HEK293 (cell line): ENCODE measurements around the gene TNRC6A.

Experiments
- CTCF ChIA-PET: fragments of 350-600 bp; formaldehyde crosslinking; extraction: SDS; loops from one replicate; lab custom pipeline; 2021; ENCODE audit warnings: antibody characterized with exemption; lab: Yijun Ruan, JAX
- POLR2A ChIA-PET: fragments of 300-600 bp; formaldehyde crosslinking; extraction: SDS; loops from one replicate; lab custom pipeline; 2020; ENCODE audit warnings: antibody characterized with exemption, inconsistent platforms; lab: Yijun Ruan, JAX
- H3K27ac ChIP-seq: fragments of 200-500 bp; sonication (Bioruptor generic); 2 replicates; pipeline ENCODE4 v1.5.1; 2014; ENCODE audit warnings: low read depth, low read length, control low read depth, inconsistent platforms; ENCODE audit errors: extremely low read depth
- H3K36me3 ChIP-seq, 2 experiments: fragments of 200-500 bp in 1 of 2; sonication (Bioruptor generic) in 1 of 2; 1 replicate in 1 of 2; 2 replicates in 1 of 2; pipeline ENCODE4 v1.5.1; 2014 to 2017; ENCODE audit warnings: inconsistent platforms in 2 of 2, low read length in 2 of 2; ENCODE audit not compliant: control insufficient read depth in 2 of 2, insufficient read depth in 1 of 2
- H3K4me1 ChIP-seq: fragments of 200-500 bp; sonication (Bioruptor generic); 2 replicates; pipeline ENCODE4 v1.5.1; 2014; ENCODE audit warnings: mild to moderate bottlenecking, low read length, inconsistent platforms; ENCODE audit not compliant: control insufficient read depth, insufficient read depth
- H3K4me3 ChIP-seq: 2 replicates; pipeline ENCODE4 v1.5.1; 2011; ENCODE audit warnings: low read depth, mild to moderate bottlenecking, control low read depth, low read length, moderate library complexity
- H3K9me3 ChIP-seq: fragments of 200-500 bp; sonication (Bioruptor generic); 2 replicates; pipeline ENCODE4 v1.5.1; 2014; ENCODE audit warnings: low read depth, low read length, inconsistent platforms; ENCODE audit not compliant: control insufficient read depth, insufficient read depth
- HOXA7 ChIP-seq: sonication (generic); formaldehyde crosslinking; IDR thresholded peaks from 2 replicates; pipeline ENCODE4 v1.8.1; 2022; ENCODE audit warnings: missing genetic modification reagents, borderline replicate concordance
- KLF9 ChIP-seq: fragments of 450-650 bp; formaldehyde crosslinking; IDR thresholded peaks from 2 replicates; pipeline ENCODE4 v1.5.1; 2016; ENCODE audit warnings: missing biosample characterization, missing genetic modification characterization, low read depth
- REST ChIP-seq: fragments of 450-650 bp; formaldehyde crosslinking; IDR thresholded peaks from 2 replicates; pipeline ENCODE4 v1.5.1; 2016; ENCODE audit warnings: missing biosample characterization, missing genetic modification characterization
- SCRT2 ChIP-seq: fragments of 450-650 bp; formaldehyde crosslinking; IDR thresholded peaks from 2 replicates; pipeline ENCODE4 v1.5.1; 2016; ENCODE audit warnings: missing biosample characterization, missing genetic modification characterization
- SP2 ChIP-seq: fragments of 450-650 bp; formaldehyde crosslinking; IDR thresholded peaks from 2 replicates; pipeline ENCODE4 v1.5.1; 2016; ENCODE audit warnings: missing biosample characterization, missing genetic modification characterization
- ZBTB17 ChIP-seq: fragments of 450-650 bp; formaldehyde crosslinking; IDR thresholded peaks from 2 replicates; pipeline ENCODE4 v1.5.1; 2016; ENCODE audit warnings: missing biosample characterization, missing genetic modification characterization
- ZFP3 ChIP-seq: fragments of 450-650 bp; formaldehyde crosslinking; IDR thresholded peaks from 2 replicates; pipeline ENCODE4 v1.5.1; 2016; ENCODE audit warnings: low read depth, missing biosample characterization, missing genetic modification characterization
- ZNF10 ChIP-seq: fragments of 450-650 bp; formaldehyde crosslinking; IDR thresholded peaks from 2 replicates; pipeline ENCODE4 v1.5.1; 2017; ENCODE audit warnings: missing biosample characterization, missing genetic modification characterization
- ZNF138 ChIP-seq: fragments of 450-650 bp; formaldehyde crosslinking; IDR thresholded peaks from 2 replicates; pipeline ENCODE4 v1.5.1; 2016; ENCODE audit warnings: missing biosample characterization, missing genetic modification characterization, borderline replicate concordance
- ZNF24 ChIP-seq: fragments of 450-650 bp; formaldehyde crosslinking; IDR thresholded peaks from 2 replicates; pipeline ENCODE4 v1.5.1; 2016; ENCODE audit warnings: missing biosample characterization, missing genetic modification characterization
- ZNF311 ChIP-seq: fragments of 450-650 bp; formaldehyde crosslinking; IDR thresholded peaks from 2 replicates; pipeline ENCODE4 v1.5.1; 2017; ENCODE audit warnings: missing biosample characterization, missing genetic modification characterization, borderline replicate concordance
- ZNF366 ChIP-seq: fragments of 450-650 bp; formaldehyde crosslinking; conservative IDR thresholded peaks from 2 replicates; pipeline ENCODE4 v1.5.1; 2016; ENCODE audit warnings: missing biosample characterization, missing genetic modification characterization
- ZNF394 ChIP-seq: fragments of 450-650 bp; formaldehyde crosslinking; IDR thresholded peaks from 2 replicates; pipeline ENCODE4 v1.5.1; 2016; ENCODE audit warnings: missing biosample characterization, missing genetic modification characterization, mild to moderate bottlenecking, moderate library complexity, borderline replicate concordance
- ZNF501 ChIP-seq: fragments of 450-650 bp; formaldehyde crosslinking; IDR thresholded peaks from 2 replicates; pipeline ENCODE4 v1.5.1; 2016; ENCODE audit warnings: missing biosample characterization, missing genetic modification characterization
- ZNF585B ChIP-seq: fragments of 450-650 bp; formaldehyde crosslinking; IDR thresholded peaks from 2 replicates; pipeline ENCODE4 v1.5.1; 2016; ENCODE audit warnings: missing biosample characterization, missing genetic modification characterization
- ZNF621 ChIP-seq: fragments of 450-650 bp; formaldehyde crosslinking; IDR thresholded peaks from 2 replicates; pipeline ENCODE4 v1.5.1; 2017; ENCODE audit warnings: missing biosample characterization, missing genetic modification characterization
- ZNF843 ChIP-seq: fragments of 450-650 bp; formaldehyde crosslinking; IDR thresholded peaks from 2 replicates; pipeline ENCODE4 v1.5.1; 2016; ENCODE audit warnings: missing biosample characterization, missing genetic modification characterization
- ZSCAN4 ChIP-seq: fragments of 450-650 bp; formaldehyde crosslinking; IDR thresholded peaks from 2 replicates; pipeline ENCODE4 v1.5.1; 2017; ENCODE audit warnings: missing biosample characterization, missing genetic modification characterization

Gene TNRC6A

GRCh38 chr16:24826817-24827566 is 97.5 kb downstream of the TNRC6A start:
- Histone ChIP-seq H3K4me1 (no peaks in the 10 kb centered on the region), H3K4me3 (no peak overlapping the region), H3K27ac (no peak overlapping the region), H3K9me3 (no peaks in the 10 kb centered on the region), H3K36me3 (peaks cover 3 to 57% of the 10 kb centered on the region in 2 experiments; a peak in 2 of 3 replicates)
- ChIA-PET POLR2A (no interaction called here), CTCF (interaction anchor here (0.7 to 1.6 kb wide), 3 partner anchors 28 to 398 kb away, joined by 3 to 4 read pairs (median 3); no protein-coding TSS in a partner anchor)
- peak; percentile 71 for TF ChIP-seq ZBTB17 (tag by site-specific recombination)
- TF ChIP-seq ZNF621 (tag by site-specific recombination): no peak

- peaks cover 3 to 40% of the 10 kb centered on the region in 2 experiments; a peak in 2 of 3 replicates for H3K36me3 ChIP-seq
- CTCF ChIA-PET: no interaction called here
- no peaks in the 10 kb centered on the region for H3K4me1 ChIP-seq
- no peaks in the 10 kb centered on the region for H3K9me3 ChIP-seq
- H3K27ac ChIP-seq: no peak overlapping the region
- TF ChIP-seq ZNF311 (tag by site-specific recombination) (no peak), HOXA7 (CRISPR knock-in tag) (no peak), KLF9 (tag by site-specific recombination) (no peak), ZNF394 (tag by site-specific recombination) (no peak), ZNF138 (tag by site-specific recombination) (no peak), ZSCAN4 (tag by site-specific recombination) (no peak), ZNF501 (no peak), ZNF10 (tag by site-specific recombination) (no peak), ZNF843 (tag by site-specific recombination) (no peak), SP2 (tag by site-specific recombination) (no peak), ZFP3 (no peak)
- TF ChIP-seq, all 188 proteins: peak for 0
- POLR2A ChIA-PET: no interaction called here
- H3K4me3 ChIP-seq: no peak overlapping the region
Observed at GRCh38 chr16:24829153-24829552, 99.7 kb downstream of the TNRC6A start.

GRCh38 chr16:24833352-24833751 is 103.9 kb downstream of the TNRC6A start:
- no peaks in the 10 kb centered on the region for H3K4me1 ChIP-seq
- ChIA-PET CTCF (interaction anchor here (0.6 to 0.7 kb wide), 2 partner anchors 31 to 930 kb away, joined by 4 to 5 read pairs; no protein-coding TSS in a partner anchor), POLR2A (no interaction called here)

More at GRCh38 chr16:24833352-24833751, 103.9 kb downstream of the TNRC6A start:
- H3K27ac ChIP-seq: no peak overlapping the region
- TF ChIP-seq ZBTB17 (tag by site-specific recombination): peak; percentile 90
- TF ChIP-seq REST (tag by site-specific recombination): 0 out of 2 replicates have a peak, but pooled peaks have one; percentile 33
- TF ChIP-seq ZNF585B (tag by site-specific recombination): no peak
- peak; percentile 98 for TF ChIP-seq ZNF366 (tag by site-specific recombination)
- TF ChIP-seq SCRT2 (tag by site-specific recombination): no peak
- no peak for TF ChIP-seq ZNF24 (tag by site-specific recombination)
- H3K4me3 ChIP-seq: no peak overlapping the region
- H3K9me3 ChIP-seq: no peaks in the 10 kb centered on the region
- peaks cover 0 to 7% of the 10 kb centered on the region in 2 experiments; a peak in 1 of 3 replicates for H3K36me3 ChIP-seq
